Measurements from ENCODE around the gene RNF224.

Gene RNF224

DNA sequence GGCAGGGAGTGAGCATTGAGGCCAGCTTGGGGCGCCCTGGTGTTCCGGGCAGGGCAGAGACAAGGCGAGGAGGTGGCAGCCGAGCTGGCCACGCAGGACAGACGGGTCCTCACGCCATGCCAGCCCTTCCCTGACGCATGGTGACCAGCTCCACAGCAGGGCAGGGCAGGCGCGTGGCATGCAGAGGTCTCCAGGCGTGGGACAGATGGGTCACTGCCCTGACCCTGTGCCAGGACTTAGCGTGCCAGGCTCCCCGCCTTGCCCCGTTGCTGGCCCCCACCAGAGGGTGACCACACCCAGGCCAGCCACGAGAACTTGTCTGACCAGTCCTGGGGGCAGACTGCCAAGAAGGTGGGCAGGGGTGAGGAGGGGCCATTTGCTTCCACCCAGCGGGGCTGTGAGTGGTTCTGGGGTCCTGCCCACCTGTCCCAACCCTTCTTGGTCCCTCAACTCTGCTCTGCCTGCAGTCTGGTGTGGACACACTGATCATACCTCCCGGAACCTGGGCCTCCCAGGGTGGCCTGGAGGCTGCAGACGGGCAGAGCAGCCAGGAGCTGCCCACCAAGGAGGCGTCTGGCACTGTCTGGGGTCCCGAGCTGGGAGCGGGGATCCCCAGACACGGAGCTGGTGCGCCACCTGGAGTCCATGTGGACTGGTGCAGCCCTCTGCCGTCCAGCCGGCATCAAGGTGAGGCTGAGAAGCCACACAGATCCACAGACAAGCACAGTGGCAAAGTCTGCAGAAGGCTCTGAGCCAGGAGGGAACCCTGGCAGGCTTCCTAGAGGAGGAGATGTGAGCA is at the start of gene RNF224:
Gene RNF224 (plus strand): TSS at position 449 of the 799 bp plus-strand sequence. CDS start 834 bp downstream, outside the sequence.
- peak; percentile 82 for DNase-seq (ENCODE audit: low spot score)

DNA sequence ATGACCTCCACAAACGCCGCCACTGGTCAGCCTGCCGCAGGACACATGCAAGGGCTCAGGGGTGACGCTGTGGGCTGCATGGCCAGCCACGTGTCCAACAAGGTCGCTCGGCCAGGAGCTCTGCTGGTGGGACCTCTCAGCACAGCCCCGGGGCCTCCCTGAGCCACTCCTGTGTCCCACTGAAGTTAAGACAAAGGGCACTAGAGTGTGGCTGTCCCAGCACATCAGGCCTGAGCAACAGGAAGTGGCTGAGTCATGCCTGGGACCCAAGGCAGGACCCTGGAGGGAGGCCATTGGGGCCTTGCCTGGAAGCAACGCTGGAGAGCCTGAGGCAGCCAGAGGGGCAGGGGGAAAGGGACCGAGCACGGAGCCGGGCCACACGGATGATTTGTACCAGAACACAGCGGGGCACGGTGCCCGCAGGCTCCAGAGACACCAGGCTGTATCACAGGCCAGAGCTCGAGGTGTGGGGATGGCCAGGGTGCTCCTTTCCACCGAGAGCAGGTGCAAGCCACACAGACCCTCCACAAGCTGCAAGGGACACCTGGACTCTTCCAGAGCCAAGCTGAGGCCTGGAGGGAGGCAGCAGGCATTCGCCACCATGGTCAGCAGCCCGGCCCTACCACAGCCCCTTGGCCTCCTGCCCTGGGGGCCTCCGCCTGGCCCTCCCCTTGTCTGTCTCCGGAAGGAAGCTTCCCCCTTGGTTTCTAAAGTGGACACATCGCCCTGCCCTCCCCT is 48.9 kb upstream of the RNF224 start:
- no peak for DNase-seq (ENCODE audit: low spot score)

DNA sequence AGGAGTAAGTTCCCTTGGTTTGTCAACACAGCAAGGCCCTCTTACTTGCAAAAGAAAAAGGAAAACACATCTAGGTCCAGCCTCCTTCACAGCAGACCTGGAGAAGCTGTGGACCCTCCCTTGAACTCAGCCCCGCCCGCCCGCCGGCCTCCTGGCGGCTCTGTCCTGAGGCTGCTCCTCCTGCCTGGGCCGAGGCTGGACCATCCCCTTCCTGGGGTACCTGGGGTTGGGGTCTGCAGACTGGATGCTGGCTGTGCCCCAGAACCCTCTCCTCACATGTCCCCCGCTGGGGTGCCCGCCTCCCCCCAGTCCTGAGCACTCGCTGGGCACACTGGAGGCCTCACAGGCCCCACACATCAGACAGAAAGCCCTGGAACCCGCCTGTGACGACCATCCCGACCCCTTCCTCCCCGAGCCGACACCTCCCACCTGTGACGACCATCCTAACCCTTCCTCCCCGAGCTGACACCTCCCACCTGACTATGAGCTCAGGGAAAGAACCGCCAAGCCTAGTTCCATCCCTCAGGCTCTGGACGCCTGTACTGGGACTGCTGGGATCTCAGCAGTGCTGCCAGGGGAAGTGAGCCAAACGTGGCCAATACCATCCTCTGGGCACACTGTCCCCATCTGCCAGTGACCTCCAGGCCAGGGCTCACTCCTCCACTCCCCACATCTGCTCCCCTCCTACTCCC is 48.2 kb upstream of the RNF224 start:
- DNase-seq (ENCODE audit: low spot score) = no peak

DNA sequence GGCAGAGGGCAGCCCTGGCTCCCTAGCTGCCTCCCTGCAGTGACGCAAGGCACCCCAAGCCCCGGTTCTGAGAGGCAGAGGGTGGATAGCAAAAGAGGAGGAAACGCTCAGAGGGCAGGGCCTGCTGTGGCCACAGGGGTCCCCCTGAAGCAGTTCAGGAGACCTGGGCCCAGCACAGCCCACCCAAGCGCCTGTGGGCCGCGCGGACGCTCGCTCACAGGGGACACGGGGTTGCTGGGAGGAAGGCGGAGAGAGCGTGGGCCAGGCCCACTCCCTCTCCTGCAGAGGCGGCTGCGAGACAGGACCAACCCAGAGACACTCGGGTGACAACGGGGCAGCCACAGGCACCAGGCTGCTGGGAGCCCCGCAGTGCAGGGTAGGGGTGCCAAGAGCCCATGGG is 47.5 kb upstream of the RNF224 start:
- no peak for DNase-seq (ENCODE audit: low spot score)

DNA sequence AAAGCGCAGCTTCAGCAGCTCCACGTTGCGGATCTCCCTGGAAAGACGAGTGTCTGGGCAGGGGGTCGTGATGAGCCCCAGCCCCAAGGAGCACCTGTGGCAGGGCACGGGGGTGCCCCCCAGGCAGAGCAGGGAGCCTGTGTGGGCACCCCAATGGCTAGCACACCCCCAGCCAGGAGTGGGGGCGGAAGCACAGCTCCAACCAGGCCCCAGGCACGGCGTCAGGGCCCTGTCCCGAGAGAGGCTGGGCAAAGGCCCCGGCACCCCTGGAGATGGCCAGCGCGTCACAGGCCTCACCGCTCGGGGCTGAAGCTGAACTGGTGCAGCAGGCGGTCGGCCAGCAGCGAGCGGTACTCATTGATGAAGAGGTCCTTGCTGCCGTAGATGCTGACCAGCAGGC is 46.8 kb upstream of the RNF224 start:
- DNase-seq (ENCODE audit: low spot score) = no peak

DNA sequence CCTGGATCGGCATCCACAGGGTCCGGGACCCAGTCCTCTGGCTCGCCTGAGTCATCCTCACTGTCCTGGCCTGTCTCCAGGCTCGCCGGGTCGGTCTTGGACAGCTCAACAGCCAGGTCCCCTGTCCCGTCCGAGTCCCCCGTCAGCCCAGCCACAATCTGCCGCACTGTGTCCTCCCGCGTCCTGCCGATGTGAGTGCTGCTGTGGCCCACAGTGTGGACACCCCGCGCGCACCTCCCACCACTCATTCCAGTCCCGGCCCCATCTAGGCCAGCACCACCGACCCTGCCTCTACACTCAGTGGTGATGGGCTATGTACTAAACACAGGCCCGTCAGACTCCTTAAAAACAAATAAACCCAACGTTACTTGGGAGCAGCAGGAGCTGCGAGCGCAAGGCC is 45.6 kb upstream of the RNF224 start:
- no peak for DNase-seq (ENCODE audit: low spot score)

DNA sequence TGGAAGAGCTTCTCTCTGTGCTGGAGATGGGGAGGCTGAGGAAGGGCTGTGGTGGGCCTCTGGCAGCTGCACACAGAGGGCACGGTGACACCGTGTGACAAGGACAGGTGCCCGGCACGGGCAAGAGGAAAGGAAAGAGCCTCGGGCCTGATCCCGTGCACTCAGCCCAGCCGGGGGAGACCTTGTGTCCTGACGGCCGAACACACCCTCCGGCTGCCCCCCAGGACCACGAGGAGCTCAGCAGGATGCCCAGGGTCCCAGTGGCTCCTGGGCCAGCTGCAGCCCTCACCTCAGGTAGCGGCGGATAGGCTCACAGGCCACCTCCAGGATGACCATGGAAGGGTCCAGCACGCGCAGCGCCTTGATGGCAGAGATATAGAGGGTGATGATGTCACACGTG is 44.5 kb upstream of the RNF224 start:
- DNase-seq (ENCODE audit: low spot score) = no peak

DNA sequence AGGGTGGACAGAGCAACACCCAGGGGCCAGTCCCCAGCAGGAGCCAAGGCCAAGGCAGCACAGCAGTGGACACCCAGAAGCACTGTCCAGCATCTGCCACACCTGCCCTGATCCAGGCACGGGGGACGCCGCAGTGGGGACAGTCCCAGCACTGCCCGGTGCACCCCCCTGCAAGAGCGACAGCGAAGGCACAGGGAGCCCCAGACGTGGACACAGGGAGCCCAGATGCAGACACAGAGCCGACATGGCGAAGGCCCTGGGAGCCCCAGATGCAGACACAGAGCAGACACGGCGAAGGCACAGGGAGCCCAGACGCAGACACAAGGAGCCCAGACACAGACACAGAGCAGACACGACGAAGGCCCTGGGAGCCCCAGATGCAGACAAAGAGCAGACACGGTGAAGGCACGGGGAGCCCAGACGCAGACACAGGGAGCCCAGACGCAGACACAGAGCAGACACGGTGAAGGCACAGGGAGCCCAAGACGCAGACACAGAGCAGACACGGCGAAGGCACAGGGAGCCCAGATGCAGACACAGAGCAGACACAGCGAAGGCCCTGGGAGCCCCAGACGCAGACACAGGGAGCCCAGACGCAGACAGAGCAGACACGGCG is 43.2 kb upstream of the RNF224 start:
- DNase-seq (ENCODE audit: low spot score) = no peak

DNA sequence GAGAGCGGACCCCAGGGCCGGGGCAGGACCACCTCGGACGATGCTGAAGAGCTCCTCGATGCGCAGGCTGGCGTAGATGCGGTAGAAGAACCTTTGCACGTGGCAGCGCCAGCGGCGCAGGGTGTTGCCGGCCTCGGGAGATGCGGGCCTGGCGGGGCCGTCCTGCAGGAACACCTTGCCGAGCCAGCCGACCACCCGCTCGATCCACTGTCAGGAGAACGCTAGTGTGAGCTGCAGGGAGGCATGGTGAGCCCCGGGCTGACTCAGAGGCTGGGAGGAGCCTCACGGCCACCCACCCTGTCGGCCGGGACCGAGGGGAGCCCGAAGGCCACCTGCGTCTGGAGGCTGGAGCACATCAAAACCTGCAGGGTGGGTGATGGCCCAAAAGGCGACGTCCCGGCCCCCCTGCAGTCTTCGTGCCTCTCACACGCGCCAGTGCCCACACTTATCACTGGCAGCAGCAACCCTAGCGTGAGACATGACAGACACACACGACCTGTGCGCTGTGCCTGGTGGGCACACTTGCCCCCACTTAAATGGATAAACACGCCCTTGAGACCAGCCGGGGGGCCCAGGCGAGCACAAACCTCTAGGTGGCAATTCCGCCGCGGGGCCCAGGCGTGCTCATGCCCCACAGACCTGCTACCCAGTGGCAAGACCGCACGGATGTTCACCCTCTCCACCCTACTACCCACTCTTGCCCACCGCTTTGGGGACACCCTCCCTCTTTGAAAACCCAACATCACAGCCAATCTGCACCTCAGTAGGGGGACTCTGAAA is 42.2 kb upstream of the RNF224 start:
- no peak for DNase-seq (ENCODE audit: low spot score)

DNA sequence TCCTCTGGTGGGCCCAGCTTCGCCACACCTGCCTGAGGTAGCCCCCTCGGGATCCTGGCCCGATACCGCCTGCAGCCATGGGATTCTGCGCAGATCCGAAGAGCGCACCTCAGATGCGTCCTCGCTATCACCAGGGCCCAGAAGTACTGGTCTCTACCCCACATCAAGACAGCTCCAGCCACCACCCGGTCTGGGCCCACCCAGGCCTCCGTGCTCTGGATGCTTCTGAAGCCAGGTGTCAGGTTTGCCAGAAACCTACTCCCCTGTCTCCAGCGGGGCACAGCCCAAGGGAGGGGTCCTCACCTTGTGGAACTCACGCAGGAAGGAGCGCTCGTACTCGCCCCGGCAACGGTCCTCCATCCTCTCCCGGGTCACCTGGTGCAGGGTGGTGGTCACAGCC is 41.4 kb upstream of the RNF224 start:
- no peak for DNase-seq (ENCODE audit: low spot score)

DNA sequence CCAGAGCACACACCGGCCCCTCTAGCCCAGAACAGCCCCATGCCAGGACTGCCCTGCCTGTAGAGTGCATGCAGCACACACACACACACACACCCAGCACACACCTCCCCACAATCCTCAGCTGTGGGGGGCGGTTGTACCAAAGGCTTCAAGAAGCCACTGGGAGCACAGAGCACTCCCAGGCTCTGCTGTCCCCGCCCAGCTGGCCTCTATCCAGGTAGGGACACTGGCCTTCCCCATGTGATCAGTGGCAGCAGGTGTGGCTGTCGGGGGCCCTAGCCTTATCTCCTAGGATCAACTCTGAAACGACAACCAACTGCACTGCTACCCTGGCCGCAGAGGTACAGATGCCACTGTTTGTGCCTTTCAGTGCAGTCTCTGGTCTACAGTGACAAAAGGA is 40.9 kb upstream of the RNF224 start:
- DNase-seq (ENCODE audit: low spot score) = no peak

DNA sequence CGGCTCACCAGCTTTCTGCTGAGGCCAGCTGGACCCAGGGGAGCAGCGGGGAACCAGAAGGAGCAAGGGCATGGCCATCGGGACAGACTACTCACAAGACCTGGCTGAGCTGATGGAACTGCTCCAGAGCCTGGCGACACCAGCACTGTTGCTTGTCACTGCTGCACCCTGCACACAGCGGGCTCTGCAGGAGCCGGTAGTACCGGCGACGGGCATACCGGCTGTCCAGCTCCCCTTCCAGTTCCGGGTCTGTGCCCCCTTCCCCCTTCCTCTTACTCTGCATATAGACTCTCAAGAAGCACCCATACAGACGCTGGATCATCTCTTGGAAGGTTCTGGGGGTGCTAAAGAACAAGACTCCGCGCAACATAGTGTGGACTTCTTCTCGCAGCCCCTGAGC is 39.9 kb upstream of the RNF224 start:
- DNase-seq (ENCODE audit: low spot score) = no peak

DNA sequence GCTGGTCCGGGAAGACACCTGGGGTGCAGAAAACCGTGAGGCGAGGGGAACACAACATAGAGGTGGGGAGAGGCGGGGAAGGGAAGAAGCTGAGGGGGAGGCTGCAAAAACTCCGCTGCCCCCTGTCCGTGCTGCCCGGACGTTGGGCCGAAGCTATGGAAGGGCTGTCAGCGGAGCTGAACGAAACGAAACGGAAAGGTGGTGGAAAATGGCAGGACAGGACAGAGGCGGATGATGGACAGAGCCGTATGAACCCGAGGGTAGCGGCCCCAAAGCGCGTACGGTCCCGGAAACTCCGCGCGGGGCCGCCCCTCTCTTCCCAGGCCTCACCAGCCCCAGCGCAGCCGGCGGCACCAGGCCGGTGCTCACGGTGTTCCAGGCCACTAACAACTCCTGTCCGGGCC is 39.2 kb upstream of the RNF224 start:
- DNase-seq (ENCODE audit: low spot score) = no peak

DNA sequence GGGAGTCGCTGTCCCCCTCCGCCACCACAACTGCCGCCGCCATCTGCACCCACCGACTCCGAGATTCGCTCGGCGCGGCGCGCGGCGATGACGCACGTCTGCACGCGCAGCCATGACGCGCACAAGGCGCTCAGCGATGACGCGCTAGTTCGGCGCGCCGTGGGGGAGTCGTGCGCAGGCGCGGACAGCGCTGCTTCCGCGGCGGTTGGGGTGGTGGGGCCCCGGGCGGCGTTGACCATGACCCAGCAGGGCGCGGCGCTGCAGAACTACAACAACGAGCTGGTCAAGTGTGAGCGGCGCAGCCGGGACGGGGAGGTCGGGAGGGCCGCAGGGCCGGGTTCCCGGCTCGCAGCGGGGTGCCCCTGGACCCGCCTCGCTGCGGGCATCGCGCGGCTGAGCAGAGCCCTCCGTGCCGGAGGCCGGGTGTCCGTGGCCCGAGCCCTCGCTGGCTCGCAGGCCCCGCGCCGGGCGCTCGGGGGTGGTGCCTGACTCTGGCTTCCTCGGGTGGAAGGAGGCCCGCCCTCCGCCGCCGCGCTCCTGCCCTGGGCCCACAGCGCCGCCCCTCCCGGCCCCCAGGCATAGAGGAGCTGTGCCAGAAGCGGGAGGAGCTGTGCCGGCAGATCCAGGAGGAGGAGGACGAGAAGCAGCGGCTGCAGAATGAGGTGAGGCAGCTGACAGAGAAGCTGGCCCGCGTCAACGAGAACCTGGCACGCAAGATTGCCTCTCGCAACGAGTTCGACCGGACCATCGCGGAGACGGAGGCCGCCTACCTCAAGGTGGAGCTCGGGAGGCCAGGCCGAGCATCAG is 38.6 kb upstream of the RNF224 start, which contains the start of the genes ANAPC2 and SSNA1:
Gene ANAPC2 (minus strand): TSS at position 71 of the 807 bp plus-strand sequence. CDS start 28 bp downstream, at position 43.
Gene SSNA1 (plus strand): TSS at position 187 of the 807 bp plus-strand sequence. CDS start 51 bp downstream, at position 238.
- peak; percentile 95 for DNase-seq (ENCODE audit: low spot score)

DNA sequence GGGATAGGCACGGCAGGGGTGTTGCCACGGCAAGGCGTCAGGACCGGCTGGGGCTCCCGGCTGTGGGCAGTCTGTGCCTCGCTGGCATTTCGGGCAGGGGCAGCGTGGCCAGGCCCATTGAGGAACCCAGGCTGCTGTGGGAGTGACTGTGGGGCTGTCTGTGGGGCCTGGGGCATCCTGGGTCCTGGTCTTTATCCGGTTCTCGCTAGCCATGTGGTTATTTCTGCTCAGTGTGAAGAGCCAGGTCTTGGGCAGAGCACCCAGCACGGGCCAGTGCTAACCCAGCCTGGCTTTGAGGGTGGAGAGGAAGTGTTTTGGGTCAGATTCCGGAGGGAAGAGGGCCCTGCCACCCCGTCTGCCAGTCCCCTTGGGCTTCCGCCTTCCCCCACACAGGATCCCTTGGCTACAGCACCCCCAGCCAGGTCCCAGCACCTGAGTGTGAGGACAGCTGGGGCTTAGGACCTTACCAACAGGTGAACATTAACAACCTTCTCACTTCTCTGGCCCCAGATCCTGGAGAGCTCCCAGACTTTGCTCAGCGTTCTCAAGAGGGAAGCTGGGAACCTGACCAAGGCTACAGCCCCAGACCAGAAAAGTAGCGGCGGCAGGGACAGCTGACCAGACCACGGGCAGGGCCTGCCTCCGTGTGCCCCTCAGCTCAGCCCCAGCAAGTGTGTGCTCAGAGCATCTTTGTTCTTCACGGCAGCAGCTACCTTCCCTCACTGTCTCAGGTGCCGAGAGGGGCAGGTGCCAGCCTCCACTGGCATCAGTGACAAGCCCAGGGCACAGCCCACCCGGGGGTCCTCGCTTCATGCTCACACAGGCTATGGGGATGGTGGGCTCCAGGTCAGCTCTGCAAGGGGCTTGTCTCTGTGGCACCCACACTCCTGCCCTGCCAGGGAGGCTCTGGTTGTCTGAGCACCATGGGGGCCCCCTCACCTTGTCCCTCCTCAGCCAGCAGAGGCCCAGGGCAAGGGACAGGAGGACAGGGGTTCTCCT is 37.7 kb upstream of the RNF224 start:
- no peak for DNase-seq (ENCODE audit: low spot score)

DNA sequence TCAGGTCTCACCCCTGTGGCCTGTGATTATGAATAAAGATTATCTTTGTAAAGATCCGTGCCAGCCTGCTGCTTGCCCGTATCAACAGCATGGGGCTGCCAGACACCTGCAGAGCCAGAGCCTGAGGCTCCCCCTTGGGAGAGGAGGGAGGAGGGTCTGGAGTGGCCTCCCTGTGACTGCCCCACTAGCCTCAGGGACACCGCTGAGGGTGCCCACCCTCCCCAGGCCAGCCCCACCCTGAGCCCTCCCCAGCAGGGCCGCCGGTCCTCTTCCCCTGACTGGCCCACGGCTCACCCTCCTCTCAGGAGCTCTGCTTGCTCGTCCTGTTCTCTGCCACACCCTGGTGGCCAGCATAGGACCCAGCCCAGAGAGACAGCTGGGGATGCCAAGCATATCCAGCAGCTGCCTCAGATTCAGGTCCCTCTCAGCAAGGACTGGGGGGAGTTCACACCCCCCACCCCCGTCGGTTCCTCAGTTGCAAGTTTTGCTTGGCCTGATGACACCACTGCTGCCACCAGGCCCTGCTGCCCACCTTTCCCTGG is 36.9 kb upstream of the RNF224 start:
- DNase-seq (ENCODE audit: low spot score) = no peak

DNA sequence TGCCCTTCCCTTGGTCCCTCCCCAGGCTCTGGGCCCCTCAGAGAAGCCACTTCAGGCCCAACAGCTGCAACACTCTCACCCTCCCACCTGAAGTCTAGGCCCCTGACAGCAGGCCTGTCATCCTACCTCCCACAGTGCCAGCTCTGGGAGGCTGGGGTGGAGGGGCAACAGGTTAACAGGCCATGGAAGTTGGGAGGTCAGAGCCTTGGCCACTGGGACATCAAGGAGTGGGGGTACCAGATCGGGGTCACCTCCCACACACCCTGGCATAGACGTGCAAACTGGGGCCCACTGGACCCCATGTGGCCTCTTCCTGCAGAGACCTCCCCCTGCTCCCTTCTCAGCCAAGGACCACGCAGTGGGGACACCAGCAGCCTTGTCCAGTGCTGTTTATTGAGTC is 36.1 kb upstream of the RNF224 start:
- no peak for DNase-seq (ENCODE audit: low spot score)

DNA sequence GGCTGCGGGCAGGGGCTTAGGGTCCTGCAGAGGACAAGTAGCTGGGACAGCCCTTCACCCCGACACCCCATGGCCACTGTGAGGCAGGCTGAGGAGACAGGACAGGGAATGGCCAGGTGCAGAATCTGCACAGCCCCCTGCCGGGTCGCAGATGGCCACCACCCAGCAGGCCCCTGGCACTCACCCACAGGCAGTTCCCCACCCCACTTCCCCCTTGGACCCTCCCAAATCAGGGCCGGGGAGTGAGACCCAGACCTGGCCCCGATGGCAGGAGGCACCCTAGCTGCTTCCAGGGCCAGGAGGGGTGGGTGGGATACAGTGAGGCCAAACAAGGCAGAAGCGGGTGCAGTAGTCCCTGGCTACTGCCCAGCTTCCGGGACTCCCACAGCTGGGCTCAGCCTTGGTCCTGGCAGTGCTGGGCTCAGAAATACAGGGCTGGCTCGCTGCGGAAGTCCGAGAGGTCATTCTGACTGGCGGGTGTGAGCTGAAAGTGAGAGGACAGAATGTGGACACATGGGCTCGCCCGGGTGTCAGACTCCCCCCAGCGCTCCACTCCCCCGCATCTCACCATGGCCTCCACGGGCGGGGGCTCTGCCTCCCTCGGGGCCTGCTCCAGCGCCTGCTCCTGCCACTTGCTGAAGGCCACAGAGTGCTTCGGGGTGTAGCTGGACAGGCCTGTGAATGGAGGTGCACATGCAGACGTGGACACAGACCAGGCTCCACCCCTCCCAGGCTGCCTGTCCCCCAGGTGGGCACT is 35.4 kb upstream of the RNF224 start:
- no peak for DNase-seq (ENCODE audit: low spot score)
